CD14-positive monocyte (primary cell): ENCODE measurements around the gene FKBP3. TPM values are rescaled to one million over a fixed set of nuclear protein-coding genes. Genes with fewer than 3 reads are reported as not detected.

Experiments used
- DNase-seq, 3 donors: peaks; one replicate each; pipeline ENCODE4 v3.0.0-alpha.2; 2011 to 2022
- H2AFZ ChIP-seq: 2 replicates; pipeline ENCODE4 v1.6.0; 2012; ENCODE audit warnings: mild to moderate bottlenecking, low read depth, low read length, inconsistent platforms; ENCODE audit not compliant: insufficient read depth, poor library complexity, severe bottlenecking
- H3K27ac ChIP-seq, 2 donors: 1 replicate in 1 of 2; 2 replicates in 1 of 2; pipeline ENCODE4 v1.5.1; 2012 to 2013; ENCODE audit warnings: low read length in 2 of 2, control low read depth in 1 of 2, inconsistent platforms in 1 of 2, low read depth in 1 of 2, mild to moderate bottlenecking in 1 of 2
- H3K27me3 ChIP-seq, 2 donors: one replicate each; pipeline versions ENCODE4 v1.6.0 to v1.6.1; 2011 to 2013; ENCODE audit warnings: low read length in 2 of 2; ENCODE audit not compliant: control insufficient read depth in 2 of 2, insufficient read depth in 2 of 2
- H3K36me3 ChIP-seq, 2 donors: replicated peaks in 1 of 2; 1 replicate in 1 of 2; 2 replicates in 1 of 2; pipeline versions ENCODE4 v1.5.1 to v1.6.1; 2012 to 2013; ENCODE audit warnings: low read length in 2 of 2, control low read depth in 1 of 2, inconsistent platforms in 1 of 2, mild to moderate bottlenecking in 1 of 2; ENCODE audit not compliant: insufficient read depth in 2 of 2, control insufficient read depth in 1 of 2
- H3K4me1 ChIP-seq, 2 donors: 1 replicate in 1 of 2; 2 replicates in 1 of 2; pipeline versions ENCODE4 v1.5.1 to v1.6.1; 2012 to 2013; ENCODE audit warnings: low read length in 2 of 2, control low read depth in 1 of 2, inconsistent platforms in 1 of 2, mild to moderate bottlenecking in 1 of 2, moderate library complexity in 1 of 2; ENCODE audit not compliant: insufficient read depth in 2 of 2, control insufficient read depth in 1 of 2
- H3K4me2 ChIP-seq: replicated peaks from 2 replicates; pipeline ENCODE3; 2012; ENCODE audit warnings: low read length, moderate library complexity, mild to moderate bottlenecking; ENCODE audit not compliant: poor library complexity, severe bottlenecking; ENCODE audit errors: extremely low read depth
- H3K4me3 ChIP-seq, 3 experiments: fragments of 200-600 bp in 1 of 3; sonication (generic) in 1 of 3; replicated peaks in 1 of 3; 1 replicate in 2 of 3; 2 replicates in 1 of 3; pipeline ENCODE4 v1.5.1; 2011 to 2013; ENCODE audit warnings: low read length in 3 of 3, mild to moderate bottlenecking in 3 of 3, control low read depth in 2 of 3, low read depth in 2 of 3, inconsistent platforms in 1 of 3, moderate library complexity in 1 of 3
- H3K79me2 ChIP-seq: 2 replicates; pipeline ENCODE4 v1.6.0; 2012; ENCODE audit warnings: mild to moderate bottlenecking, control low read depth, inconsistent platforms, low read length, moderate library complexity; ENCODE audit not compliant: insufficient read depth
- H3K9ac ChIP-seq: 2 replicates; pipeline ENCODE4 v1.6.0; 2017; ENCODE audit warnings: low read length, mild to moderate bottlenecking; ENCODE audit not compliant: insufficient read depth, poor library complexity, severe bottlenecking
- H3K9me3 ChIP-seq, 2 donors: replicated peaks in 1 of 2; 1 replicate in 1 of 2; 2 replicates in 1 of 2; pipeline versions ENCODE4 v1.5.1 to v1.6.1; 2012 to 2013; ENCODE audit warnings: low read length in 2 of 2, control low read depth in 1 of 2; ENCODE audit not compliant: control insufficient read depth in 1 of 2, insufficient read depth in 1 of 2
- H4K20me1 ChIP-seq: 2 replicates; pipeline ENCODE4 v1.6.0; 2012; ENCODE audit warnings: mild to moderate bottlenecking, low read length, control low read depth, moderate library complexity; ENCODE audit not compliant: insufficient read depth
- H3K27ac Mint-ChIP-seq, 7 donors: one replicate each; pipeline ENCODE4 v1.8.0; 2020; ENCODE audit warnings: mild to moderate bottlenecking in 7 of 7, mixed read lengths in 7 of 7, moderate library complexity in 6 of 7, inconsistent platforms in 2 of 7
- H3K27me3 Mint-ChIP-seq, 3 donors: one replicate each; pipeline ENCODE4 v1.8.0; 2021 to 2022; ENCODE audit warnings: low read depth in 3 of 3, mild to moderate bottlenecking in 3 of 3, mixed read lengths in 3 of 3, moderate library complexity in 3 of 3, inconsistent platforms in 1 of 3
- H3K36me3 Mint-ChIP-seq, 2 donors: one replicate each; pipeline ENCODE4 v1.8.0; 2020; ENCODE audit warnings: mixed read lengths in 2 of 2, inconsistent platforms in 1 of 2, mild to moderate bottlenecking in 1 of 2
- H3K4me1 Mint-ChIP-seq: one replicate; pipeline ENCODE4 v1.8.0; 2020; ENCODE audit warnings: mild to moderate bottlenecking, mixed read lengths
- H3K4me3 Mint-ChIP-seq, 2 donors: one replicate each; pipeline ENCODE4 v1.8.0; 2020; ENCODE audit warnings: mild to moderate bottlenecking in 2 of 2, mixed read lengths in 2 of 2, moderate library complexity in 1 of 2
- H3K9me3 Mint-ChIP-seq, 7 donors: one replicate each; pipeline ENCODE4 v1.8.0; 2020 to 2022; ENCODE audit warnings: mixed read lengths in 7 of 7, mild to moderate bottlenecking in 6 of 7, moderate library complexity in 6 of 7, inconsistent platforms in 2 of 7
- WGBS: methylation state at CpG from one replicate; pipeline ENCODE4 v1.1.5; 2013; ENCODE audit warnings: missing lambda C conversion rate; ENCODE audit not compliant: insufficient coverage; 5-methylcytosine and 5-hydroxymethylcytosine counted together
- intact Hi-C, 2 donors: fragments of 100-400 bp; cut with micrococcal nuclease; formaldehyde crosslinking; loops; one replicate each; pipeline versions ENCODE4 v1.15.0 to v1.15.1; 2023
- polyA plus RNA-seq, 3 donors: library from polyadenylated mRNA; depleted of rRNA in 1 of 3; unstranded in 2 of 3; stranded (reverse) in 1 of 3; fragments of 300-500 nt in 2 of 3; fragments of >200 nt in 1 of 3; fragmentation: Illumina TruSeq in 2 of 3; gene quantifications; 1 replicate in 2 of 3; 2 replicates in 1 of 3; pipeline ENCODE4 v1.2.3, GENCODE V29; 2012 to 2021
- TF ChIP-seq, protein P1 (sequence below): fragments of 200-600 bp; IDR thresholded peaks from one replicate; pipeline ENCODE4 v1.8.0; 2022; ENCODE audit warnings: antibody characterized with exemption, mild to moderate bottlenecking

The FKBP3 gene
- polyA plus RNA-seq, 3 donors: 18.1 to 50.3 (median 42.5) TPM

DNA sequence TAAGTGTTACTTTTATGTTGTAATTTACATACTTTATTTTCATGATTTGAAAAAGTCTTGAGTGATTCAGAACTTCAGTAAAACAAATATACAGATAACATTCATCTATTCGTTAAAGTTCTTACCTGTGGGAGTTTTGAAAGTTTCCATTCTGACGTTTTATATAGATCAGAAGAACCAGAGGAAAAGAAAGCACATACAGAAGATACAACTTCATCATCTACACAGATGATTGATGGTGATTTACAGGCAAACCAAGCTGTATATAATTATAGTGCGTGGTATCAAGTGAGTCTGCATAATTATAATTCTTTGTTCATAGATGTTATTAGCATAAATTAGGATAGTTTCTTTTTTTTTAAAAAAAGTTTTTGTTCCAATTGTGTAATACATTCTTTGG lies 20.0 kb downstream of the FKBP3 start:
- Histone ChIP-seq H3K9me3 (no peaks in the 10 kb centered on the region), H3K27ac (no peak overlapping the region), H3K4me1 (no peaks in the 10 kb centered on the region), H3K36me3 (peaks cover 88 to 99% of the 10 kb centered on the region in 2 donors), H3K4me2 (no peak overlapping the region), H4K20me1 (no peaks in the 10 kb centered on the region), H3K4me3 (no peak overlapping the region), H3K27me3 (no peaks in the 10 kb centered on the region), H2AFZ (no peak overlapping the region), H3K79me2 (no peaks in the 10 kb centered on the region), H3K9ac (no peak overlapping the region)
- H3K27me3 Mint-ChIP-seq: no peaks in the 10 kb centered on the region
- no peaks in the 10 kb centered on the region for H3K4me1 Mint-ChIP-seq
- peaks cover 59 to 78% of the 10 kb centered on the region in 2 donors for H3K36me3 Mint-ChIP-seq
- H3K4me3 Mint-ChIP-seq: no peak overlapping the region
- intact Hi-C loops: no loop called here
- no peaks in the 10 kb centered on the region for H3K9me3 Mint-ChIP-seq
- no peak overlapping the region for H3K27ac Mint-ChIP-seq
- no peak for DNase-seq
- WGBS: no CpG with 5 or more reads among the region's 3 CpGs
- TF ChIP-seq, protein P1, sequence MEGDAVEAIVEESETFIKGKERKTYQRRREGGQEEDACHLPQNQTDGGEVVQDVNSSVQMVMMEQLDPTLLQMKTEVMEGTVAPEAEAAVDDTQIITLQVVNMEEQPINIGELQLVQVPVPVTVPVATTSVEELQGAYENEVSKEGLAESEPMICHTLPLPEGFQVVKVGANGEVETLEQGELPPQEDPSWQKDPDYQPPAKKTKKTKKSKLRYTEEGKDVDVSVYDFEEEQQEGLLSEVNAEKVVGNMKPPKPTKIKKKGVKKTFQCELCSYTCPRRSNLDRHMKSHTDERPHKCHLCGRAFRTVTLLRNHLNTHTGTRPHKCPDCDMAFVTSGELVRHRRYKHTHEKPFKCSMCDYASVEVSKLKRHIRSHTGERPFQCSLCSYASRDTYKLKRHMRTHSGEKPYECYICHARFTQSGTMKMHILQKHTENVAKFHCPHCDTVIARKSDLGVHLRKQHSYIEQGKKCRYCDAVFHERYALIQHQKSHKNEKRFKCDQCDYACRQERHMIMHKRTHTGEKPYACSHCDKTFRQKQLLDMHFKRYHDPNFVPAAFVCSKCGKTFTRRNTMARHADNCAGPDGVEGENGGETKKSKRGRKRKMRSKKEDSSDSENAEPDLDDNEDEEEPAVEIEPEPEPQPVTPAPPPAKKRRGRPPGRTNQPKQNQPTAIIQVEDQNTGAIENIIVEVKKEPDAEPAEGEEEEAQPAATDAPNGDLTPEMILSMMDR: no peak

DNA sequence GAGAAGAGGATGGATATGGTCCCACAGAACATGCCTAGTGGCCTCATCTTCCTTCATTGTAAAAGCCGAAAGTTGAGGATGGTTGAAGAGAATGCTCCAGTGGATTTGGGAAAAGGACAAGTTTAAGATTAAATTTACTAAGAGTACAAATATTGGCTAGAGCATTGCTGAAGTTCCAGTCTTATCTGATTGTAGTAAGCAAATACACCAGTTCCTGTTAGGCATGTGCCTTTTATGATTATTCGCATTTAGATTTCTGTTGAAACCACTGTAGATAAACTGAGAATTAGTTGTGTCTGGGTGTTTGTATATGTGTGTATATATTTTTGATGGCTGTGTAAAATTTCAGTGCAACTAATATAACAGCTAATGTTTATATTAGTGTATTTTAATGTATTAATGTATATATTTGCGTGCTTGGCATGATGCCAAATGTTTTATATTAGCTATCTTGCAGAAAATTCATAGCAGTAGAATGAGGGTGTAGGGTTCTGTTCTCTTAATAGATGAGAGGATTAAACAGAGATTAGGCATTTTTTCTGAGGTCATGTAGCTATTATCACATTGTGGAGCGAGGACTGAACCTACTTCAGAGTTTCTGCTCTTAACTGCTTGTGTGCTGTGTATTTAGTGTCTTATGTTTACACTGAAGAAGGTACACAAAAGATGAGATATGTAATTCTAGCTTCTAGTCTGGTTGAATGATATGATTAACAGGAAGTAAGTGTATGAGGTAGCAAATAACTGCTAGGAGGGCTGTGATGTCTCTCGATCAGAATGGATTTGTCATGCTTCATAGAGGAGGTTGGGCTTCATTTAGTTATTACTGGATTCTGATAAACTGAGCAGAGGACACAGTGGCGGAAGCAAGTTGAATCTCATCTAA lies 21.1 kb downstream of the FKBP3 start:
- H3K27me3 ChIP-seq: no peaks in the 10 kb centered on the region
- no peaks in the 10 kb centered on the region for H4K20me1 ChIP-seq
- H3K27me3 Mint-ChIP-seq: no peaks in the 10 kb centered on the region
- peaks cover 92 to 98% of the 10 kb centered on the region in 2 donors for H3K36me3 ChIP-seq
- H3K9me3 Mint-ChIP-seq: no peaks in the 10 kb centered on the region
- no peak overlapping the region for H3K27ac ChIP-seq
- H3K9ac ChIP-seq: no peak overlapping the region
- H3K79me2 ChIP-seq: no peaks in the 10 kb centered on the region
- no peak overlapping the region for H3K4me3 Mint-ChIP-seq
- DNase-seq: no peak
- H3K27ac Mint-ChIP-seq: peak overlapping the region in 1 of 7 donors; percentile 34
- H3K4me2 ChIP-seq: no peak overlapping the region
- H3K4me1 ChIP-seq: no peaks in the 10 kb centered on the region
- no peaks in the 10 kb centered on the region for H3K9me3 ChIP-seq
- intact Hi-C loops: no loop called here
- H3K4me3 ChIP-seq: no peak overlapping the region
- TF ChIP-seq, protein P1: no peak
- 97% methylated on average over 4 of the region's 6 CpGs for WGBS
- H2AFZ ChIP-seq: no peak overlapping the region
- H3K36me3 Mint-ChIP-seq: peaks cover 61 to 77% of the 10 kb centered on the region in 2 donors
- no peaks in the 10 kb centered on the region for H3K4me1 Mint-ChIP-seq
